Keratinocyte (primary cell): ENCODE data around the gene CLEC4C.

Experiments
- EZH2 ChIP-seq: IDR thresholded peaks from one replicate; pipeline ENCODE4 v1.6.1; 2012; ENCODE audit warnings: inconsistent platforms, mild to moderate bottlenecking, low read length, moderate library complexity
- TF ChIP-seq, protein P1 (sequence below), 3 experiments: IDR thresholded peaks in 1 of 3; conservative IDR thresholded peaks in 1 of 3; optimal IDR thresholded peaks in 1 of 3; 2 replicates in 2 of 3; 3 replicates in 1 of 3; pipeline versions ENCODE3 to v1.5.1; 2011; ENCODE audit warnings: low read length in 3 of 3, mild to moderate bottlenecking in 3 of 3, moderate library complexity in 2 of 3, control low read depth in 1 of 3, inconsistent platforms in 1 of 3; ENCODE audit not compliant: insufficient read depth in 2 of 3; ENCODE audit errors: extremely low read depth in 1 of 3

DNA sequence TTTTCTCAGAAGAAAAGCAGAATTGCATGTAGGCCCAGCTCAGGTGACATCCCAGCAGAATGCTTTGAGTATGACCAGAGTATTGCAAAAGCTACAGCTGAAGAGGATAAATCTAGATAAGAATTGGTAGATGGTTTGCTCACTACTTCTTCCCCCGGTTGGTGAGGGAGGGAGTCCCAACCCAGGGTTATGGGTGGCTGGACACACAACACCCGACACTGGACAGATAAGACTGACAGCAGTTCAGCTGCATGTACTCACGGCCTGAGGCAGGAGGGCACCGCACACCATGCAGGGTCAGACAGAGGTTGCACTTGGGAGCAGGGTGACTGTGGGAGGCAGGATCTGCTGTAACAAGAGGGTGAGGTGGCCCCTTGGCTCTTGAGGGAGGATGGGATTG lies 1.7 kb upstream of the CLEC4C start:
- TF ChIP-seq, protein P1, sequence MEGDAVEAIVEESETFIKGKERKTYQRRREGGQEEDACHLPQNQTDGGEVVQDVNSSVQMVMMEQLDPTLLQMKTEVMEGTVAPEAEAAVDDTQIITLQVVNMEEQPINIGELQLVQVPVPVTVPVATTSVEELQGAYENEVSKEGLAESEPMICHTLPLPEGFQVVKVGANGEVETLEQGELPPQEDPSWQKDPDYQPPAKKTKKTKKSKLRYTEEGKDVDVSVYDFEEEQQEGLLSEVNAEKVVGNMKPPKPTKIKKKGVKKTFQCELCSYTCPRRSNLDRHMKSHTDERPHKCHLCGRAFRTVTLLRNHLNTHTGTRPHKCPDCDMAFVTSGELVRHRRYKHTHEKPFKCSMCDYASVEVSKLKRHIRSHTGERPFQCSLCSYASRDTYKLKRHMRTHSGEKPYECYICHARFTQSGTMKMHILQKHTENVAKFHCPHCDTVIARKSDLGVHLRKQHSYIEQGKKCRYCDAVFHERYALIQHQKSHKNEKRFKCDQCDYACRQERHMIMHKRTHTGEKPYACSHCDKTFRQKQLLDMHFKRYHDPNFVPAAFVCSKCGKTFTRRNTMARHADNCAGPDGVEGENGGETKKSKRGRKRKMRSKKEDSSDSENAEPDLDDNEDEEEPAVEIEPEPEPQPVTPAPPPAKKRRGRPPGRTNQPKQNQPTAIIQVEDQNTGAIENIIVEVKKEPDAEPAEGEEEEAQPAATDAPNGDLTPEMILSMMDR (optimal IDR thresholded peaks at IDR 0.05 in 1 of 3, IDR thresholded peaks at IDR 0.05 in 1 of 3, conservative IDR thresholded peaks at IDR 0.05 in 1 of 3; ENCODE audit: extremely low read depth in 1 of 3, insufficient read depth in 2 of 3, low read length in 3 of 3): no peak
- TF ChIP-seq EZH2: no peak
